ENCODE results near the gene RUNX1.

The RUNX1 gene

DNA sequence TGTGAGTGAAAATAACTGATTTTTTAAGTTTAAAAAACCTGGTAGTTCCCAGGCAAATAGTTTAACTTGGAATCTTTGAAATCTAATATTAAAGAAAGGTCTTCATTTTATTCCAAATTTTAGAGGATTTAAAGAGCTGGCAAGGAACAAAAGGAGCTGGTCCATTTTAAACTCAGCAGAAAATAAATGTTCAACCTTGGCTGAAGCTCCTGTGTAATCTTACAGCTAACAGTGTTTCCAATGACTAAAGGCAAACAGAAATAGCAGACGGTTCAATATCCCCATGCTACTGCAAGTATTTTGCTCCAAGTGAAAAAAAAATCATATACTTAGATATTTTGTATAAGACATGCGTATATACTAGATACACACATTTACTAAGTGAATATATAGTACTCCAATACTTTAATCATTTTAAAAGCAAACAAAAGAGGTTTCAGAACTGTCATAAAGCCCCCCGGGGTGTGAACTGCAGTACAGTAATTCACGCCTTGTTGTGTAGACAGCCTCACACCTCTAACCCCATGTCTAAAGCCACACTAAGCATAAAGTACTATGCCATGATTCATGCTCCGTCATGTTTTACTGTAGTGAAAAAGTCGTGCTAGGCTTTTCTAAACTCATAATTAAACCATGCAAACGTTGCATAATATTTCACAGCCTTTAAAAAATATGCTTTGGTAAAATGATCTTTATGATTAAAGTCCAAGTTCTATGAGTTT, 248.1 kb downstream of the RUNX1 start:
- DNase-seq = no peak

- DNase-seq = no peak
Measured at GRCh38 chr21:34799092-34799491, 250.0 kb downstream of the RUNX1 start.

GRCh38 chr21:34797921-34798535, 251.1 kb downstream of the RUNX1 start:
- peak; percentile 51 for DNase-seq

DNA sequence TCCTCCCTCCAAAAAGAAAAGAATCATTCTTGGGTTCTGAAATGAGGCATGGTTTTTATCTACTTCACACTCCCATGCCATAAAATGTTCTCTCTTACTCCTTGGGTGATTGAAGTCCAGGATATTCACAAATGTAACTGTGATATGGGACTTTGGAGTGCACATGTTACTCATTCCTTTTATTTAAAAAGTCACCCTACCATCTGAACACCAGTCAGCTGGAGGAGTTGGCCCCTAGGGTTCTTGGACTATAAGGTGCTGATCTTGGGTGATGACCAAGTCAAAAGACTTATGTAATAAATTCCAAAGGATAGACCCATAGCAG, 251.9 kb downstream of the RUNX1 start:
- DNase-seq = no peak

DNA sequence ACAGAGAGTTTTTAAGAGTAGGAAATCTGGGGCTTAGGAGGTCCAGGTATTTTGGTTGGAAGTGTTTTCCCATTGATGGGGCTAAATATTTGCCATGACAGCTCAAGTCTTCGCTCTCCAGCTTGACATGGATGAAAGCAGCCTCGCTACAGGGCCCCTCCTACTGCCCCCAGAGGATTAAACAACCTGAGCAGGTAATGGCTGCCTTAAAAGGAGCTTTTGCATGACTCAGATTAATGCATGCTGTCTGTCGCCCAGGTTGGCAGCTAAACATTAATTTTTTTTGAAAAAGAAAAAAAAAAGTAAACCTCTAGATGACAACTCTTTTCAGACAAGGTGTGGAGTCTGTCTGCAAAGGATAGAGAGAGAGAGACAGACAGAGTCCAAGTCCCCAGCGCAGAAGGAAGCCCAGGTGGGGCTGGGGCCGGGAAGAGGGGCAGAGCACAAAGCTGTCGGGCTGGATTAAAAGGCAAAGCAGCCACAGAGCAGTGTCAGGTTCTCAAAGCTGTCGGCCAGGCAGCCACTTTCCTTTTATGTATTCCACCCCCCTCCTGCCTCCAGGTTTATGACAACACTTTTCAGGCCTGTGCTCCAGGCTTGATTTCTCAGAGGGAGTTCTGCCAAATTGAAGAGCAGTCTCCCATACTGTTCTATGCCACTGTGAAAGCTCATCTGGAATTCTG, 252.4 kb downstream of the RUNX1 start:
- no peak for DNase-seq

DNA sequence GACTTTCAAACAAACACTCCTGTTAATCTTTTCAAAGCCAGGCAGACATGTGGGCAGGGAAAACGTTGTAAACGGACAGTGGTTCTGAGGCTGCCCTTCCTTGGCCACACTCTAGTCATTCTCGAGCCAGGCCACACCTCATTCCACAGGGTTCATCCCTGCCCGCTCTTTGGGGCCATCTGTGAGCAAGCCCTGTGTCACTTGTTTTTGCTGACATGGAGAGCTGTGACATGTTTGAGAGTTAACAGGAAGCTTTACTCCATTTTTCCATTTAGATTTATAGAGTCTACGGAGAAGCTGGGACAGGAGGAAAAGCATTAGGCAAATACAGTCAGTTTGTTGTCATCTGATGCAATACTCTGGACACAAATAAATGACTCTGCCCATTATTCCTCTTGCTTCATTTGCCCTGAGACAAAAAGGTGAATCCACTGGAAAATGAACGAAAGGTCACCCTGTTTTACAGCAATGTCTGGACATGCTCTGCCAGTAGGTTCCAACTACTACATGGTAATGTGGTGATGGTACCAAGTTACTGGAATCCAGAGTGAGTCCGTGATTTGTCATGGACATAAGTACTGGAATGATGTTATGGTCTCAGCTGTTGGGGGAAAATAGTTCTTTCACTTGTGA, 253.4 kb downstream of the RUNX1 start:
- no peak for DNase-seq

- DNase-seq = no peak
Measured at GRCh38 chr21:34795175-34795547, 253.9 kb downstream of the RUNX1 start.

- DNase-seq = no peak
Measured at GRCh38 chr21:34794686-34795085, 254.4 kb downstream of the RUNX1 start.

DNA sequence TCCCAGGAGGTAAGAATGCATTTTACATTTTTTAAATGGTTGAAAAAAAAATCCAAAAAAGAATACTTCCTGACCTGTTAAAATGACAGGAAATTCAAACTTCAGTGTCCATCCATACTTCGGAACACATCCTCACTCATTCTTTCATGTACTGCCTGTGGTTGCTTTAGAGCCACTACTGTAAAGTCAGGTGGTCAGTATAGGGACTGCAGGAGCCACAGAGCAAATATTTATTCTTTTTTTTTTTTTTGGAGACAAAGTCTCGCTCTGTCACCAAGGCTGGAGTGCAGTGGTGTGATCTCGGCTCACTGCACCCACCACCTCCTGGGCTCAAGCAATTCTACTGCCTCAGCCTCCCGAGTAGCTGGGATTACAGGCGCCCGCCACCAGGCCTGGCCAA, 255.6 kb downstream of the RUNX1 start:
- DNase-seq = no peak

DNA sequence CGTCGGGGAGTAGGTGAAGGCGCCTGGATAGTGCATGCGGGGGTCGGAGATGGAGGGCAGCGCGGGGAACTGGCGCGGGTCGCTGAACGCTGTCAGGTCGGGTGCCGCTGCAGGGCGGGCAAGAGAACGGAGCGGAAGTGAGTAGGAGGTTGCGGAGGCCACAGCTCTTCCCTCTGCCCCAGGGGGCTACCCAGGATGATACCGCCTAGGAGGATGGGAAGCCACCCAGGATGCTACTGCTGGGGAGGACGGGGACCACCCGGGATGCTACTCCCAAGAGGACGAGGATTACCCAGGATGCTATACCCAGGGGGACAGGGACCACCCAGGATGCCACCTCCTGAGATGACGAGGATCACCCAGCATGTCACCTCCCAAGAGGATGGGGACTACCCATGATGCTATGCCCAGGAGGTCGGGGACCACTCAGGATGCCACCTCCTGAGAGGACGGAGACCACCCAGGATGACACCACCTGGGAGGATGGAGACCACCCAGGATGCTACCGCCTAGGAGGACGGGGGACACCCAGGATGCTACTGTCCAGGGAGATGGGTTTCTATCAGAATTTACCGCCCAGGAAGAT, 256.5 kb downstream of the RUNX1 start:
- no peak for DNase-seq

- no peak for DNase-seq
Measured at GRCh38 chr21:34791776-34792503, 257.2 kb downstream of the RUNX1 start.

GRCh38 chr21:34790834-34791233, 258.3 kb downstream of the RUNX1 start:
- no peak for DNase-seq

GRCh38 chr21:34790341-34790740, 258.8 kb downstream of the RUNX1 start:
- no peak for DNase-seq

DNA sequence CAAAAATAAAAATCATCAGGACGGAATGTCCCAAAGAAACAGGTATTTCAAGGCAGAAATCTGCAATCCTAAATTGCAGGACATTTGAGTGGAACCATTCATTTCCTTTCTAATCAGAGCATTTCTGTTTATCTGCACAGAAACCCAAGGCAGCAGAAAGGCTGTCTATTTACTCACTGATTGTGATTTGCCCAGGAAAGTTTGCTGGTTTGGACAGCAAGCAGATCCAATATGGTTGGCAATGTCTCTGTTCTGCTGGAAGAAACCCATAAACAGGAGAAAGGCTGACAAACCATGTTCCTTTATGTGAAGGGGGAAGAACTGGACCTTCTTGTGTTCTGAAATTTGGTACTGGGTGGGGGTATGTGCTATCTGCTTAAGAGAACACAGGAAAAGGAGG, 260.2 kb downstream of the RUNX1 start:
- no peak for DNase-seq

GRCh38 chr21:34783815-34784214, 265.3 kb downstream of the RUNX1 start:
- no peak for DNase-seq

DNA sequence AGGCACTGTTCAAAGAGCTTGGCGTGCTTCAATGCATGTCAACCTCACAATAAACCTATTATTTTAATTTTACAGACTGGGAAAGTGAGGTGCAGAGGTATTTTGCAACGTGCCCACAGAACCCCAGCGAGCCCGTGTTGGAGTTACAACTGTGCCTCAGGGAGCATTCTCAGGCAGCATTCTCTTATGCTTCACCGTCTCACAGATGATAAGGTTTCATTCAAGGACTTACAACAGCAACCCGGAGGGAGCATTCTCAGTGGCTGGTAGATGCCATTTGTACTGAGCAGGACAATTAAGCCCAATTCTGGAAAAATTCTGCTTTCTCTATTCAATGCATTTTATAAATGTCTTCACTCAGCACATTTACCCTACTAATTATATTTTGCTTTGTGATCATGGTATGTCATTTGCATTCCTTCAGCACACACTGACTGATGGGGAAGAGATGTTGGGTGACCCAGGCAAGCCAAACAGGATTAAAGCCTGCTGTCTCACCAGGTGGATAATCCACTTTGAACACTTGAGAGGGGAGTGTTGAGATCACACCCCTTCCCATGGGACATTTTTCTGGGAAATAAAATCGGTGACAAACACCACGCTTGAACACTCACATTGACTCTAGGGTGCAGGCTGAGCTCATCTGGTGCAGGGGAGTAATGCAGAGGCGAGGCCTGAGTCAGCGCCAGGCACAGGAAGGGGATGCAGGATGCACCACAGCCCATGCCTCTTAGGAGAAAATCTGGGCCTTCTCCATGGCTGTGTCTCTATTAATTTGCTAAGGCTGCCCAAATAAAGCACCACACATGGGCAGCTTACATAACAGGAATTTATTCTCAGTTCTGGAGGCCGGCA, 266.4 kb downstream of the RUNX1 start:
- DNase-seq = no peak

DNA sequence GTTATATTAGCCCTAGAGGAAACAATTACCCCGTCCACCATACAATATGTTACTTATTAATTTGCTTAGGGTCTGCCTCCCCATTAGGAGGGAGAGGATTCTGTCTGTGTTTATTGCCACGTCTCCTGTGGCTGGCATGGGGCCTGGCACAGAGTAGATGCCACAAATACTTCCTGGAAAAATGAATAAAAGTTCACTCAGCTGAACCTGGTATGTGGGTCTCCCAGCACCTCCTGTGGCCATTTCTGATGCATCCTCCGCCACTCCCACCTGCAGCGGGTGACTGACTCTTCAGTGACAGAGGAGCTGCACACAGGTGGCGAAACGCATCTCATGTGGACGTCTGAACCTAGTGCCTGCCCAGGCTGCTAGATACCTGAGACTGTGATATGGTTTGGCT, 267.6 kb downstream of the RUNX1 start:
- no peak for DNase-seq

DNA sequence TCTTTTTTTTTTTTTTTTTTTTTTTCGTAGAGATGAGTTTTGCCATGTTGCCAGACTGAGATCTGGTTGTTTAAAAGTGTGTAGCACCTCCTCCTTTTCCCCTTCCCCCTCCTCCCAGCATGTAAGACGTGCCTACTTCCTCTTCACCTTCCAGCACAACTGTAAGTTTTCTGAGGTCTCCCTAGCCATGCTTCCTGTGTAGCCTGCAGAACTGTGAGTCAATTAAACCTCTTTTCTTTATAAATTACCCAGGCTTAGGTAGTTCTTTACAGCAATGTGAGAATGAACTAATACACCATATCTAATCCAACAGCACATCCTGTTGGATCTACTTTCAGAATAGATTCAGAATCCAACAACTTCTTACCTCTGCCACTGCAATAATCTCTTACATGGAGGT, 269.2 kb downstream of the RUNX1 start:
- DNase-seq = no peak

DNA sequence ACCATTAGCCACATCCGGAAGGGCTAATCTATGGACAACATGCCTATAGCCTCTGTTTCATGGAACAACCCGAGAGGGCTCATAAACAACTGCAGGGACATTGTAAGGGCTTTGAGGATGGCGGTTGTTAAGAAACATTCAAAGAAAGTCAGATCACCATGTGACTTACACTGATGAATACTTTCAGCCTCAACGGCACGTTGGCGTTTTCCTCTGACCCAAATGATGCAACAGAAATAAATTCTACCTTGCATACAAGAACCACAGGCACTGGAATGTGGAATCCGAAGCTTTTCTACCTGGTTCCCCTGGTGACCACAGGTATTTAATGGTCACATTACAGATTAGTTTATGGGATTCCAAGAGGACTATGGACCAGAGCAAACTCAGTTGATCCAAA, 273.3 kb downstream of the RUNX1 start:
- DNase-seq = no peak

DNA sequence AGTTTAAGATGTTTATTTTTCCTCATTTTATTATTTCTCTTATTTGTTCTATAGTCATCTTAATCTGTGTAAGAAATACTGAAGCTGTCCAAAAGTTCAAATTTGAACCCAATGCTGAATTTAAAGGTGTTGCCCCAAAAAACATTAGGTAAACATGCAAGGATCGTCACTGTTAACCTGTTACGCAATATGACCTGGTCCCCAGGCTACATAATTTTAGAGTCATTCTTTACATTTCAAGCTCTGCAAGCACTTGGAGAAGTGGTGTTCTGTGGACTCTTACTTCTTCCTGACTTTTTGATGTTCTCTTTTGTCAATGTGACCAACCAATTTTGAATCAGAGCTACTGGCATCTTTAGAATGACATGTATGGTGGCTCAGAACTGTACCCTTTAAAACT, 274.4 kb downstream of the RUNX1 start:
- DNase-seq = no peak

DNA sequence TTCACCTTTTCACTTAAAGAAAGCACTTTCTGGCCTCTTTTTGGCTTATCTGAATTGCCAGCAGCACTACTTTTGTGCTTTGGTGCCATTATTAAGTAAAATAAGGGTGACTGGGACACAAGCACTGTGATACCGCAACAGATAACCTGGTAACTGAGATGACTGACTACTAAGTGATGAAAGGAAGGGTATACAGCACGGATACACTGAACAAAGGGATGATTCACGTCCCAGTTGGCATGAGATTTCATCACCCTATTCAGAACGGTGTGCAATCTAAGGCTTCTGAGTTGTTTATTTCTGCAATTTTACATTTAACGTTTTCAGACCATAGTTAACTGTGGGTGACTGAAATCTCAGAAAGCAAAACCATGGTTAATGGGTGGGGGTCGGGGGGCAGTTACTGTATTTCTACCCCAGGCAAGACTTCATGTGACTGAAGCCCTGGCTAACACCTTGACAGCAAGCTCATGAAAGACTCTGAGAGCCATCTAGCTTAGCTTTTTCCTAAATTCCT, 277.5 kb downstream of the RUNX1 start:
- peak; percentile 25 for DNase-seq

GRCh38 chr21:34770576-34770975, 278.5 kb downstream of the RUNX1 start:
- no peak for DNase-seq
